GM12801 (cell line): Measurements from ENCODE around the gene CCDC8.

Experiments used
- TF ChIP-seq, protein P1 (sequence below): IDR thresholded peaks from one replicate; pipeline ENCODE4 v1.5.1; 2011; ENCODE audit warnings: control low read depth; ENCODE audit not compliant: insufficient read length; ENCODE audit errors: extremely low read depth

CCDC8 gene

GRCh38 chr19:46391296-46392251 lies 21.8 kb downstream of the CCDC8 start:
- TF ChIP-seq, protein P1, sequence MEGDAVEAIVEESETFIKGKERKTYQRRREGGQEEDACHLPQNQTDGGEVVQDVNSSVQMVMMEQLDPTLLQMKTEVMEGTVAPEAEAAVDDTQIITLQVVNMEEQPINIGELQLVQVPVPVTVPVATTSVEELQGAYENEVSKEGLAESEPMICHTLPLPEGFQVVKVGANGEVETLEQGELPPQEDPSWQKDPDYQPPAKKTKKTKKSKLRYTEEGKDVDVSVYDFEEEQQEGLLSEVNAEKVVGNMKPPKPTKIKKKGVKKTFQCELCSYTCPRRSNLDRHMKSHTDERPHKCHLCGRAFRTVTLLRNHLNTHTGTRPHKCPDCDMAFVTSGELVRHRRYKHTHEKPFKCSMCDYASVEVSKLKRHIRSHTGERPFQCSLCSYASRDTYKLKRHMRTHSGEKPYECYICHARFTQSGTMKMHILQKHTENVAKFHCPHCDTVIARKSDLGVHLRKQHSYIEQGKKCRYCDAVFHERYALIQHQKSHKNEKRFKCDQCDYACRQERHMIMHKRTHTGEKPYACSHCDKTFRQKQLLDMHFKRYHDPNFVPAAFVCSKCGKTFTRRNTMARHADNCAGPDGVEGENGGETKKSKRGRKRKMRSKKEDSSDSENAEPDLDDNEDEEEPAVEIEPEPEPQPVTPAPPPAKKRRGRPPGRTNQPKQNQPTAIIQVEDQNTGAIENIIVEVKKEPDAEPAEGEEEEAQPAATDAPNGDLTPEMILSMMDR: no peak

DNA sequence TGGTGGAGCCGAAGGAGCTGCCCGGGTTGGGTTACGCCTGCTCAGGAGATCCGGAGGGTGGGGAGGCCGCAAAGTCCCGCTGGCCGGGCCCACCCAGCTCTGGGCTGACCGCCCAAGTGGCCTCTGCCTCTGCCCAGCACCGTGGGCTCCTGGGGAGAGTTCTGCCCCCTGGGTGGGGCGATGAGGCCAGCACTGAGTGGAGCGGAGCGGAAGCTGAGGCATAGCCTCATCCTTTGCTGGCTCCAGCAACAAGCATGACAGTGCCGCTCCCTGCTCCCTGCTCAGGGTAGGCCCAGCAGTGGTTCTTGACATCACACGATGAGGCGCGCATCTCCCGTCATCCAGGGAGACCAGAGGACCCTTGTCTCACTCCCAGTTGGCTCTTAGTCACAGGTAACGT lies 22.5 kb downstream of the CCDC8 start:
- TF ChIP-seq, protein P1: no peak

DNA sequence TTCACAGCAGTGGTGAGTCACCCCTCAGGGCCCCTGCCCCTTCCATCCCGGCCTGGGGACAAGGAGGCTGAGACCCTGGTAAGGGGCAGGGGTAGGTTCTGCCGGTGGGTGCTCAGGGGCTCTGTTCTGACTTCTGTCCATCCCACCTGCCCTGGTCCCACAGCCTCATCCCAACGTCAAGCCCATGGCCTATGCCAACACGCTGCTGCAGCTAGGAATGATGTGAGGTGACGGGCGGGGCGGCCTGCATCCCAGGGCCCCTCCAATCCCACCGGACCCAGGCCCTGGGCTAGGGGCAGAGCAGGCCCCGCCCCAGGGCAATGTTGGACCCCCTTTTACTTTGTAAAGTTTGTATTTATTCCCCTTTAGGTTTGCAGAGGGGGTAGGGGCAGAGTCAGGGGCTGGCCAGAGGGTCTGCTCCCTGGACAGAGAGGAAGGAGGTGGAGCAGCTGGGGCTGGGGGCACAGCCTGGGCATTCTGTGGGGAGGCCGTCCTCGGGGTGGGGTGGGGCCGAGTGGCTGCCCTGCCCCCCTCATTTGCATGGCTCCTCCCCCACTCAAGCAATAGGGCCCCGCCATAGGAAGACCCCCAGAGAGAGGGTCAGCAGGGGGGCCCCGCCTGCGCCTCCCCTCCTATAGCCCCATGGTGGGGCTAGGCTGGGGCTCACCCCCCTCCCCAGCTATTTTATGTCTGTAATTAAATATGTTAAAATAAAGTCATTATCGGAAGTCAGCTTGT lies 23.1 kb downstream of the CCDC8 start:
- TF ChIP-seq, protein P1: no peak

- TF ChIP-seq, protein P1: no peak
These were observed 24.9 kb downstream of the CCDC8 start for GRCh38 chr19:46388311-46389095.

DNA sequence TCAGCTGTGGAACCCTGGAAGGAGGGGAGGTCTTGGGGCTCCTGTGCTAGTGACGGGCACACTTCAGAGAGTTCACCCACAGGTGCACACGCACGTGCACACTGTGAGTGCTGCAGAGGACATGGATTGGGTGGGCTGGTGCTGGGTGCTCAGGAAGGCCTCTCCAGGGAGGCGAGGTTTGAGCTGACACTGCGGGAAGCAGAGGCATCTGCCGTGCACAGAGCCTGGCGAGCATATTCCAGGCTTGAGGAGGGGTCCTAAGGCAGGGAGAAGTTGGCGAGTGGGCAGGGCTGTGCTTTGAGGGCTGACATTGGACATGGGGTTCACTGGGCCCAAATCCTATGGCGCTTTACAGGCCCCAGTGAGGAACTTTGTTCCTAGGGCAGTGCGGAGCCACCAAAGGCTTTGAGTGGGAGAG lies 25.6 kb downstream of the CCDC8 start:
- TF ChIP-seq, protein P1: no peak

DNA sequence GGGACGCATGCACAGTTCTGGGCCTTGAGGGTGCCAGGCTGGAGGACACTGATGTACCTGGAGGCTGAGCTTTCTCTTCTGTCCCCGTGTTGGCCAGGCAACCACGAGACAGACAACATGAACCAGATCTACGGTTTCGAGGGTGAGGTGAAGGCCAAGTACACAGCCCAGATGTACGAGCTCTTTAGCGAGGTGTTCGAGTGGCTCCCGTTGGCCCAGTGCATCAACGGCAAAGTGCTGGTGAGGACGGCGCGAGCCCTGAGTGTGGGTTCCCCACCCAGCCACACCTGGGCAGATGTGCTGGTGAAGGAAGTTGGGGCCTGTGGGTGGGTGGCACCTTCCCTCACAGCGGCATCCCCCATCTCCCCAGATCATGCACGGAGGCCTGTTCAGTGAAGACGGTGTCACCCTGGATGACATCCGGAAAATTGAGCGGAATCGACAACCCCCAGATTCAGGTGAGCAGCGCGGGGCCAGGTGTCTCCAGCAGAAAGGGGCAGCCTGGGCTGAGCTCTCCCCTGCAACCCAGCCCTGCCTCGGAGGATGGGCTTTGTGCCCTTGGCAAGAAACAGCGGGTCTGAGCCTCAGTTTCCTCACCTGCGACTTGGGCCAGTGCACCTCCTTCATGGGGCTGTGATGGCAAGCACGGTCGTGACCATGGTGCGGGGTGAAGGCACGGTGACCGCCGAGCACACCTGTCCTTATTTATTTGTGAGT lies 26.2 kb downstream of the CCDC8 start:
- TF ChIP-seq, protein P1: no peak

GRCh38 chr19:46386151-46386550 lies 27.2 kb downstream of the CCDC8 start:
- TF ChIP-seq, protein P1: no peak
